Duodenal mucosa (tissue), 2 donors: ENCODE measurements around the gene LAIR1.
"Not testable (repeated sequence)": the region's sequence is repeated elsewhere in the genome, so short reads cannot be mapped to it uniquely, and the experiment has no call there.

Experiments
- H3K27ac ChIP-seq: one replicate; pipeline ENCODE4 v1.7.0; 2013; ENCODE audit warnings: low read depth, low read length
- H3K27me3 ChIP-seq, 2 donors: one replicate each; pipeline ENCODE4 v1.7.0; 2013; ENCODE audit warnings: low read length in 2 of 2, control low read depth in 1 of 2; ENCODE audit not compliant: insufficient read depth in 2 of 2, control insufficient read depth in 1 of 2
- H3K36me3 ChIP-seq, 2 donors: one replicate each; pipeline ENCODE4 v1.7.0; 2013; ENCODE audit warnings: low read length in 2 of 2, control low read depth in 1 of 2; ENCODE audit not compliant: insufficient read depth in 2 of 2, control insufficient read depth in 1 of 2
- H3K4me1 ChIP-seq, 2 donors: one replicate each; pipeline ENCODE4 v1.7.0; 2013; ENCODE audit warnings: low read length in 2 of 2, control low read depth in 1 of 2; ENCODE audit not compliant: insufficient read depth in 2 of 2, control insufficient read depth in 1 of 2
- H3K4me3 ChIP-seq, 2 donors: one replicate each; pipeline ENCODE4 v1.7.0; 2013; ENCODE audit warnings: low read length in 2 of 2, low read depth in 1 of 2
- H3K9ac ChIP-seq, 2 donors: one replicate each; pipeline ENCODE4 v1.7.0; 2013; ENCODE audit warnings: low read length in 2 of 2, low read depth in 1 of 2
- H3K9me3 ChIP-seq, 2 donors: one replicate each; pipeline ENCODE4 v1.7.0; 2013; ENCODE audit warnings: low read length in 2 of 2, control low read depth in 1 of 2; ENCODE audit not compliant: control insufficient read depth in 1 of 2

The LAIR1 gene

DNA sequence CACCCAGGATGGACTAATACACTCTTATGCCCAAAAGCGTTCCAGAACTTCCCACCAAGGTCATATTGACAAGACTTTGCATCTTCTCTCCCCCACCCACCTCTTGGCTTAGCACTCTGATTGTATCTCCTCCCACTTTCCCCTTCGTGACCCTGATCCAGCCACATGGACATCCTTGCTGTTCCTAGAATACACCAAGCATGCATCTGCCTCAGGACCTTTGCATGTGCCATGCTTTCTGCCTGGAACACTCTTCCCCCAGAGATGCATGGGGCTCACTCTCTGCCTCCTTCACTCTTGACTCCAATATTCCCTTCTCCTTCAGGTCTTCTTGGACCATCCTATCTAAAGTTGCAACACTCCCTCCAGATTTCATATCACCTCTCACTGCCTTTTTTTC lies 16.2 kb upstream of the LAIR1 start:
- H3K27me3 ChIP-seq: no peaks in the 10 kb centered on the region
- no peak overlapping the region for H3K9ac ChIP-seq
- H3K9me3 ChIP-seq: no peaks in the 10 kb centered on the region
- no peaks in the 10 kb centered on the region for H3K4me1 ChIP-seq
- H3K36me3 ChIP-seq: no peaks in the 10 kb centered on the region
- no peak overlapping the region for H3K27ac ChIP-seq
- no peak overlapping the region for H3K4me3 ChIP-seq

DNA sequence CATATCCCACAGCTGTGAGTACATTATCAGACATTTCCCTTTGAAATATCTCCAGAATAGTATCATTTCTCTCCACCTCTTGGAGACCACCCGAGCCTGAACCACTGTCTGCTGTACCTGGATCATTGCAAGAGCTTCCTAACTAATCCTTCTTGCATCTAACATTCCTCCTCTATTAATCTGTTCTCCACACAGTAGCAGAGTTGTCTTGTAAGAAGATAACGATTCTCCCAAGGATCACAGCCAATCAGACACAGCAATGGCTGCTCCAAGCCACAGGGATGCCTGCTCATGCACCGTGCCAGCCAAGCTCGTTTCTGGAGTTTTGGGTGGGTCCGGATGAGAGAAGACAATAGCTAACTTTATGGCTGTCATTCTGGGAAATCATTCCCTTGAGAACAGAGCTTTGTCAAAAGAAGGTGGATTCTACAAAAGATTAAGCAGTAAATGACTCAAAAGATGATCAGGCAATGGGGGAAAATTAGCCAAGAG lies 14.5 kb upstream of the LAIR1 start:
- no peaks in the 10 kb centered on the region for H3K27me3 ChIP-seq
- no peak overlapping the region for H3K4me3 ChIP-seq
- no peaks in the 10 kb centered on the region for H3K9me3 ChIP-seq
- no peaks in the 10 kb centered on the region for H3K4me1 ChIP-seq
- H3K27ac ChIP-seq: no peak overlapping the region
- no peaks in the 10 kb centered on the region for H3K36me3 ChIP-seq
- H3K9ac ChIP-seq: no peak overlapping the region

DNA sequence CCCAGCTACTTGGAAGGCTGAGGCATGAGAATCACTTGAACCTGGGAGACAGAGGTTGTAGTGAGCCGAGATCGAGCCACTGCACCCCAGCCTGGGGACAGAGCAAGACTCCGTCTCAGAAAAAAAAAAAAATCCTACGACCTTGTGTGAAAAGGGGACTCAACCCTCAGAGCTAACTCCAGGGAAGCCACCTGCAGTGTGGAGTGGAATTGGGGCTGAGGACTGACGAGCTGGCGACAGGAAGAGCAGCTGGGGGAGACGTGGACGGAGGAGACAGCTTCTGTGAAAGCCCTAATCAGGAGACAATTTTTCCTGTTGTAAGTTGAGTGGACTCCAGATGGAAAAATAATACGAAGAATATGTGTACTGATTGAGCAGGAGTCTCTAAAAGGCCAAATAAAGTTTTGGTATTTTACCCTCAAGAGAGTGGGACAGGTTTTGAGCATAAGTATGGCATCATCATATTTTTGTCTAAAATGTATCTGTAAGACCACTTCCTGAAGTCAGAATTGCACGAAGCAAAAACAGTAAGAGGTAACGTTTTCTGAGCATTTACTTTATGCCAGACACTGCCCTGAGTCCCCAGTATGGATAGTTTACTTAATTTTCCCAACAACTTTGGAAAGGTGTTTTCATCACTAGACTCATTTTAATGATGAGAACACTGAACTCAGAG lies 12.0 kb upstream of the LAIR1 start:
- H3K9me3 ChIP-seq: no peaks in the 10 kb centered on the region
- H3K27me3 ChIP-seq: no peaks in the 10 kb centered on the region
- H3K4me1 ChIP-seq: no peaks in the 10 kb centered on the region
- no peaks in the 10 kb centered on the region for H3K36me3 ChIP-seq
- no peak overlapping the region for H3K27ac ChIP-seq
- H3K4me3 ChIP-seq: no peak overlapping the region
- no peak overlapping the region for H3K9ac ChIP-seq

DNA sequence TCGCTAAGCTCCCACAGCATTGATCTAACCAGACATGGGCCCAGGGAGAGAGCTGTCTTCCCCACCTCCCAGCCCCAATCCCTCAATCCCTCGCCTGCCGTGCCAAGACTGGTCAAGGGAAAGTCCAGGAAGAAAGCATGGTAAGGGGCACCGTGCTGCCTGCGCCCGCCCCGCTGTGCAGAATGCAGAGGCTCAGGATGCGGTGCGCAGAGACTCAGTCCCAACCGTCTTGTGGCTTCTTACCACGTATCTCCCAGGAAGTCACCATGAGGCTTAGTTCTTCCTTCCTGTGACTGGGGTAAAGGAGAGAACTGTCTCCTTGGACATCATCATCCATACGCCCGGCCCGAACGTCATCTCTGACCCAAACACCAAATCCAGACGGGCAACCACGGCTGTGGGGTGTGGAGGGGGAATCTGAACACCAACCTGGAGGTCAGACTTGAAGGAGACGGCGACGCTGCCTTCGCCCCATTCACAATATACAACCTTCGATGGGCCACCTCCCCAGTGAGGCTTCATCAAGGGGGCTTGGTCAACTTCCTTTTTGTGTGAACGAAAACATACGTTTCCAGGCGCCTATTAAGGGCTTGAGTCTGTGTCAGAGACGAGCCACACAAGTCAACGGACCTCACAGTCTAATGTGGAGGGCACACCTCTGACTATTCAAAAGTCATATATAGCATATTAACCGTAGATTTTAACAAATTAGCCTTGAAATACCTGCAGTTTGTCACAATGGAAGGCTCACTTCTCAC lies 10.6 kb upstream of the LAIR1 start:
- H3K4me3 ChIP-seq: peak overlapping the region in 1 of 2 donors; percentile 35
- not testable (repeated sequence) for H3K27me3 ChIP-seq, H3K9ac ChIP-seq, H3K36me3 ChIP-seq, H3K9me3 ChIP-seq, H3K4me1 ChIP-seq
- H3K27ac ChIP-seq: peak overlapping the region; percentile 32

DNA sequence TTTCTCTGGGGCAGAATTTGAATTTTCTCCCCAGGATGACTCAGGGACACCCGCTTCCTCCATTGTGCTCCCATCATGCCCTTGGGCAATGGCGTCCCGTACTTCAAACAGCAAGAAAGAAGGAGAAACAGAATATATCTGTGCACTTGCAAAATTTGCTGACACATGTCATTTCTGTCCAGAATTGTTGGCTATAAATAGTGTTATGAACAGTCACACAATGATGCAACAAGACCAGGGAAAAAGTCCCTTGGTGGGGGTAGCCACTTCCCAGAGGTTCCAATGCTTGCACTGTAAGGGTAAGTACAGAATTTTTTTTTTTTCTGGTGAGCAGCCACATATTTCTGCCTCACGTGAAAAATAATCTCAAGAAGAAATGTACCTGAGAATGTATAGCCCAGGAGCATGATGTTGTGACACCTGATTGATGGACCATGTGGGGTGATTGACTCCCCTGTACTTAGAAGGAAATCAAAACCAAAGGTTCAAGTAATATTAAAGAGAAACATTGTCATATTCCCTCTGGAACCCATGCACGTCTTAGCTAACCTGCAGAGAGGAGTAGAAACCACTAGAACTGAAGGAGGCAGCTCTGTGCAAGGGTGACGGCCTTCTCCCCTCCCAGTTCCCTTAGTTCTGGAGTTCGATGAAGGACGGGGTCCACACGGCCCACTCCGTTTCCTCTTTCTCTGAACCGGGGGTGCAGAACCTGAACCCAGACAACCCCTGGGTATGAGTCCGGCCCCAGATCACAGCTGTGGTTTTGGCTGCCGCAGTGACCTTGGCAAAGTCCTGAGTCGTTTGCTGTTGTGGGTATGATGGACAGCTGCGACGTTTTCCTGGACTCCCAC lies 9.3 kb upstream of the LAIR1 start:
- no peak overlapping the region for H3K27ac ChIP-seq
- no peak overlapping the region for H3K4me3 ChIP-seq
- H3K9me3 ChIP-seq: no peaks in the 10 kb centered on the region
- no peaks in the 10 kb centered on the region for H3K36me3 ChIP-seq
- no peak overlapping the region for H3K9ac ChIP-seq
- no peaks in the 10 kb centered on the region for H3K4me1 ChIP-seq
- H3K27me3 ChIP-seq: no peaks in the 10 kb centered on the region

DNA sequence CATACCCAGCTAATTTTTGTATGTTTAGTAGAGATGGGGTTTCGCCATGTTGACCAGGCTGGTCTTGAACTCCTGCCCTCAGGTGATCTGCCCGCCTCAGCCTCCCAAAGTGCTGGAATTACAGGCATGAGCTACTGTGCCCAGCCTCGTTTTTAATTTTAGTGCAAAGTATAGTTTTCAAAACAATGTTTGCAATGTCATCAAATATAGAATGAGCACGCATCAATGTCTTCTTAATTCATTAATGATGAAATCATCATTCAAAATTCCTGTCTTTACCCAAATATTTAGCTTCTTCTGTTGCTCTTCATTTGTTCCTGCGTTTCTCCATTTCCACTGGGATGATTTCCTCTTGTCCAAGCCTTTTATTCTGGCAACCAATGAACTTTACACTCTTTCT lies 6.7 kb upstream of the LAIR1 start:
- H3K4me1 ChIP-seq: not testable (repeated sequence)

DNA sequence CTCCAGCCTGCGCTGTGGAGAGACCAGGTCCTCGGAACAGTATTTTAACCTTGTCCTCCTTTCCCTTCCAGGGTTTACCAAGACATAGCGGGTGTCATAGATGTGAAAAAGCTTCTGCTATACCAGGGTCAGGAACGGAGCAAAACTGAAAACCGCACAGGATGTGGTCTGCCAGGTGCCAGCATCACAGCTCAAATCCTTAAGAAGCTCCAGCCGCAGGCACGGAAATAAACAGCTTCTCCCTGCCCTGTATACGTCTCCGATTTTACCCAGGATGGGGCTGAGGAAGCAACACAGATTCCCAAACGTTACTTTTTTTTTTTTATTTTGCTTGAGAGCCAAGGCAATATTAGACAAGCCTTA lies 5.7 kb upstream of the LAIR1 start:
- H3K4me3 ChIP-seq, H3K4me1 ChIP-seq, H3K9me3 ChIP-seq, H3K27ac ChIP-seq, H3K36me3 ChIP-seq, H3K9ac ChIP-seq, H3K27me3 ChIP-seq: not testable (repeated sequence)

More for the DNA sequence above, 6.7 kb upstream of the LAIR1 start:
- not testable (repeated sequence) for H3K9ac ChIP-seq, H3K9me3 ChIP-seq, H3K27me3 ChIP-seq, H3K36me3 ChIP-seq, H3K4me3 ChIP-seq, H3K27ac ChIP-seq

DNA sequence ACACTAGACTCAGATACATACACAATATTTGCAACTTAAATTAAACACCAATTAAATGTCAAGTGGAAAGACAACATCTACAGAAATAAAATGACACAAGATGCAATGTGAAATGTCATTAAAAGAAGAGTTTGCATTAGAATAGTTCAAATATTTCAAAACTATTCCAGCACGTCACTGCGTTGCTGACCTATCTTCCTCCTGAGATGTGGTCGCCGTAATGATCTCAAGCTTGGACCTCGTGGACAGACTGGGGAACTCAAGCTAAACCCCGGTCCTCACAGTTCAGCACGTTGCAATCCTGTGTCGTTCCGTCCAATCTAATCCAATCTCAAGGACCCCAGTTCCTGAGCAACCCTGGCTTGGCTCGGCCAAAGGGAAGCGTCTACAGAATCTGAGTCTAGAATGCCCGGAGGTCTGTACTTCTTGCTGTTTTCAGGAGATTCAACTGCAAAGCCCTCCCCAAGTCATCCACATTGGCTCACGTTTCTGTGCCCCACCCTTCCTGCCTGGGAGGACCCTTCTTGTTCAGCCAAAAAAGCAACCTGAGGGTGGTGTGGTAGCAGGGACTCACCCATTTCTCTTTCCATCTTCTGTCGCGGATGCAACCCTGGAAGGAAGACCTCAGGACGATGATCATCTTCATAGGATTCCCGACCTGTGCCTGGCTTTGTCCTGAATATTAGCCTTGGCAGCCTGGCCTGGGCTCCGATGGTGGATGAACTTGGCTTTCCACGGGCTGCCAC lies 5.1 kb upstream of the LAIR1 start:
- H3K27me3 ChIP-seq, H3K36me3 ChIP-seq, H3K4me1 ChIP-seq, H3K9me3 ChIP-seq: not testable (repeated sequence)
- Histone ChIP-seq H3K9ac (peak overlapping the region in 1 of 2 donors; percentile 19), H3K4me3 (peak overlapping the region in 1 of 2 donors; percentile 50), H3K27ac (peak overlapping the region; percentile 4)

DNA sequence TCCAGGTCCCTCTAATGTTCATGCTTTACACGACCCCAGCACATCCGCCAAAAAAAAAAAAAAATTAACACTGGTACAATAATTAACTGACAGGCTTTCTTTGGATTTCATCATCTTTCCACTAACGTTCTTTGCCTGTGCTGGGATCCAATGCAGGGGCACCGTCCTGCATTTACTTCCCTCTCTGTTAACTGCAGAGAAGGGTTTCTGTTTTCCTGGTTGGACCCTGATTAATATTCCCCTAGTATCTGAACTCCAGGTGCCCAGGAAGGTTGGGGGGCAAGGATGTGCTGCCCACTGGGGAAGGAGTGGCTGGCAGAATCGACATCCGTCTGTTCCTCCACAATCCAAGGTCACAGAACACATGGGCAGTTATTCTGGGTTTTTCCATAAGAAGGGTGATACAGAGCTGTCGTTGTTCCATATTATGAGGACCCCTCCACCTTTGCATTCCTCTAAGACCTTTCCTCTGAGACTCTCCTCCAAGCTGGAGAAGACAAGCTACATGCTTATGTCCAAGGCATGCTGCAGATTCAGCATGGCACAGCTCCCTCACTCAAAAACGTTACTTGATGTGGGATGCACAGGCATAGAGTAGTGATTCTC lies 4.5 kb upstream of the LAIR1 start:
- no peaks in the 10 kb centered on the region for H3K36me3 ChIP-seq
- H3K4me3 ChIP-seq: peak overlapping the region in 1 of 2 donors; percentile 50
- H3K9me3 ChIP-seq: no peaks in the 10 kb centered on the region
- H3K27ac ChIP-seq: peak overlapping the region; percentile 4
- no peaks in the 10 kb centered on the region for H3K4me1 ChIP-seq
- H3K9ac ChIP-seq: peak overlapping the region in 1 of 2 donors; percentile 19
- H3K27me3 ChIP-seq: no peaks in the 10 kb centered on the region
